OCI-LY7 (cell line): Measurements from ENCODE around the gene ZBTB20. TPM values are rescaled to one million over a fixed set of nuclear protein-coding genes. Genes with fewer than 3 reads are reported as not detected.

ENCODE experiments used
- BruUV-seq: library from RNA; stranded (reverse); fragments of 400-500 nt; replicated peaks from 2 replicates; lab custom pipeline; 2021; lab: Mats Ljungman, UMichigan
- CTCF ChIA-PET: fragments of 300-600 bp; sonication (Branson Sonifier 250); formaldehyde crosslinking; loops from one replicate; lab custom pipeline; 2022; ENCODE audit warnings: antibody characterized with exemption; ENCODE audit not compliant: unreplicated experiment; lab: Charles Lee
- POLR2A ChIA-PET: fragments of 300-600 bp; sonication (Branson Sonifier 250); formaldehyde crosslinking; loops from one replicate; lab custom pipeline; 2022; ENCODE audit warnings: antibody characterized with exemption; lab: Charles Lee
- DNase-seq: peaks from one replicate; pipeline ENCODE4 v3.0.0-alpha.2; 2015; ENCODE audit warnings: low spot score
- H2AFZ ChIP-seq: fragments of 200-600 bp; sonication (generic), shearing (Covaris generic); 2 replicates; pipeline ENCODE4 v1.6.1; 2014; ENCODE audit warnings: mild to moderate bottlenecking, antibody characterized with exemption, low read length, moderate library complexity
- H3K27ac ChIP-seq: fragments of 200-600 bp; sonication (generic); 2 replicates; pipeline ENCODE4 v1.5.1; 2014; ENCODE audit warnings: mixed run types, low read depth, mild to moderate bottlenecking, moderate library complexity, low read length, inconsistent platforms; ENCODE audit not compliant: poor library complexity, severe bottlenecking
- H3K36me3 ChIP-seq: fragments of 200-600 bp; sonication (generic); 2 replicates; pipeline ENCODE4 v1.6.1; 2014; ENCODE audit warnings: mild to moderate bottlenecking, antibody characterized with exemption, low read length, moderate library complexity, mixed read lengths; ENCODE audit not compliant: insufficient read depth
- H3K4me1 ChIP-seq: fragments of 200-600 bp; sonication (generic); 2 replicates; pipeline ENCODE4 v1.5.1; 2014; ENCODE audit warnings: mild to moderate bottlenecking, low read length; ENCODE audit not compliant: insufficient read depth, poor library complexity, severe bottlenecking
- H3K4me2 ChIP-seq: fragments of 200-600 bp; sonication (generic); 2 replicates; pipeline ENCODE4 v1.6.1; 2014; ENCODE audit warnings: mild to moderate bottlenecking, low read length
- H3K4me3 ChIP-seq: fragments of 200-600 bp; sonication (generic); 2 replicates; pipeline ENCODE4 v1.5.1; 2014; ENCODE audit warnings: mild to moderate bottlenecking, low read depth, low read length; ENCODE audit not compliant: poor library complexity, severe bottlenecking
- H3K79me2 ChIP-seq: fragments of 200-600 bp; sonication (generic); 2 replicates; pipeline ENCODE4 v1.6.1; 2016; ENCODE audit warnings: low read depth, mild to moderate bottlenecking, low read length, moderate library complexity, mixed read lengths; ENCODE audit not compliant: insufficient read depth
- H3K9me2 ChIP-seq: fragments of 200-600 bp; sonication (generic); 2 replicates; pipeline ENCODE4 v1.6.1; 2016; ENCODE audit warnings: mild to moderate bottlenecking, low read length, mixed read lengths; ENCODE audit not compliant: insufficient read depth
- H3K9me3 ChIP-seq: fragments of 200-600 bp; sonication (generic); 2 replicates; pipeline ENCODE4 v1.6.1; 2014; ENCODE audit warnings: mild to moderate bottlenecking, mixed run types, low read length, mixed read lengths
- H4K20me1 ChIP-seq: fragments of 200-600 bp; sonication (generic); 2 replicates; pipeline ENCODE4 v1.6.1; 2014; ENCODE audit warnings: mild to moderate bottlenecking, antibody characterized with exemption, low read length, moderate library complexity, mixed read lengths; ENCODE audit not compliant: insufficient read depth
- CTCF ChIP-seq: fragments of 200-600 bp; sonication (generic); conservative IDR thresholded peaks from 2 replicates; pipeline ENCODE4 v1.5.1; 2014; ENCODE audit warnings: mild to moderate bottlenecking, antibody characterized with exemption, low read length, moderate library complexity, mixed read lengths
- EZH2phosphoT487 ChIP-seq: fragments of 200-600 bp; sonication (generic); IDR thresholded peaks from 2 replicates; pipeline ENCODE4 v1.6.1; 2018; ENCODE audit warnings: low read depth, borderline replicate concordance, mild to moderate bottlenecking, mixed run types, antibody characterized with exemption, low read length, moderate library complexity, mixed read lengths
- intact Hi-C: fragments of 100-400 bp; cut with micrococcal nuclease; formaldehyde crosslinking; loops from one replicate; pipeline ENCODE4 v1.10.0; 2022; ENCODE audit not compliant: unreplicated experiment
- total RNA-seq, 2 experiments: library from RNA; depleted of rRNA in 1 of 2; stranded (reverse); fragments of >200 nt in 1 of 2; shearing (Covaris generic) in 1 of 2; gene quantifications; 2 replicates each; pipeline ENCODE4 v1.2.3, GENCODE V29; 2014 to 2022

The ZBTB20 gene
- total RNA-seq, 2 experiments from 2014 or later: 5.5 to 11.8 TPM

GRCh38 chr3:114432310-114432709 lies 714.8 kb downstream of the ZBTB20 start:
- no peaks in the 10 kb centered on the region for H3K9me3 ChIP-seq
- no peak overlapping the region for H3K4me3 ChIP-seq
- H3K4me2 ChIP-seq: no peak overlapping the region
- no TSS peak for BruUV-seq
- DNase-seq: no peak
- POLR2A ChIA-PET: interaction anchor here (0.7 to 3.3 kb wide), 8 partner anchors 11 to 1131 kb away, joined by 3 to 27 read pairs (median 5); no protein-coding TSS in a partner anchor
- no peak overlapping the region for H2AFZ ChIP-seq
- intact Hi-C loops: no loop called here
- TF ChIP-seq EZH2phosphoT487 (no peak), CTCF (no peak)
- H3K4me1 ChIP-seq: peaks cover 11% of the 10 kb centered on the region
- H3K79me2 ChIP-seq: no peaks in the 10 kb centered on the region
- H3K27ac ChIP-seq: no peak overlapping the region
- CTCF ChIA-PET: no interaction called here
- H3K9me2 ChIP-seq: no peaks in the 10 kb centered on the region
- no peaks in the 10 kb centered on the region for H4K20me1 ChIP-seq
- no peaks in the 10 kb centered on the region for H3K36me3 ChIP-seq

GRCh38 chr3:114428044-114428595 lies 719.0 kb downstream of the ZBTB20 start:
- no peak for DNase-seq
- no TSS peak for BruUV-seq
- H3K4me1 ChIP-seq: peaks cover 11% of the 10 kb centered on the region
- H3K9me3 ChIP-seq: no peaks in the 10 kb centered on the region
- H2AFZ ChIP-seq: no peak overlapping the region
- H3K27ac ChIP-seq: no peak overlapping the region
- ChIA-PET CTCF (interaction anchor here (1.1 kb wide), 1 partner anchor 22 kb away, joined by 4 read pairs; no protein-coding TSS in a partner anchor), POLR2A (interaction anchor here (1.4 kb wide), 1 partner anchor 20 kb away, joined by 4 read pairs; no protein-coding TSS in a partner anchor)
- H3K4me2 ChIP-seq: peak overlapping the region; percentile 24; the same call in 1 of the 2 replicates
- no peak overlapping the region for H3K4me3 ChIP-seq
- H3K9me2 ChIP-seq: no peaks in the 10 kb centered on the region
- H3K79me2 ChIP-seq: no peaks in the 10 kb centered on the region
- H3K36me3 ChIP-seq: no peaks in the 10 kb centered on the region
- H4K20me1 ChIP-seq: no peaks in the 10 kb centered on the region
- no peak for TF ChIP-seq CTCF
- TF ChIP-seq EZH2phosphoT487: no peak
- intact Hi-C loops: no loop called here
